GM18498 (cell line): ENCODE data around the gene HBP1.
"Not testable (repeated sequence)": the region's sequence is repeated elsewhere in the genome, so short reads cannot be mapped to it uniquely, and the experiment has no call there.

Experiments
- ATAC-seq: cut with Tn5 transposase; IDR thresholded peaks from one replicate; pipeline ENCODE4 v1.9.1; 2021; ENCODE audit warnings: mild to moderate bottlenecking, moderate library complexity; ENCODE audit not compliant: unreplicated experiment

HBP1 gene, protein sequence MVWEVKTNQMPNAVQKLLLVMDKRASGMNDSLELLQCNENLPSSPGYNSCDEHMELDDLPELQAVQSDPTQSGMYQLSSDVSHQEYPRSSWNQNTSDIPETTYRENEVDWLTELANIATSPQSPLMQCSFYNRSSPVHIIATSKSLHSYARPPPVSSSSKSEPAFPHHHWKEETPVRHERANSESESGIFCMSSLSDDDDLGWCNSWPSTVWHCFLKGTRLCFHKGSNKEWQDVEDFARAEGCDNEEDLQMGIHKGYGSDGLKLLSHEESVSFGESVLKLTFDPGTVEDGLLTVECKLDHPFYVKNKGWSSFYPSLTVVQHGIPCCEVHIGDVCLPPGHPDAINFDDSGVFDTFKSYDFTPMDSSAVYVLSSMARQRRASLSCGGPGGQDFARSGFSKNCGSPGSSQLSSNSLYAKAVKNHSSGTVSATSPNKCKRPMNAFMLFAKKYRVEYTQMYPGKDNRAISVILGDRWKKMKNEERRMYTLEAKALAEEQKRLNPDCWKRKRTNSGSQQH

DNA sequence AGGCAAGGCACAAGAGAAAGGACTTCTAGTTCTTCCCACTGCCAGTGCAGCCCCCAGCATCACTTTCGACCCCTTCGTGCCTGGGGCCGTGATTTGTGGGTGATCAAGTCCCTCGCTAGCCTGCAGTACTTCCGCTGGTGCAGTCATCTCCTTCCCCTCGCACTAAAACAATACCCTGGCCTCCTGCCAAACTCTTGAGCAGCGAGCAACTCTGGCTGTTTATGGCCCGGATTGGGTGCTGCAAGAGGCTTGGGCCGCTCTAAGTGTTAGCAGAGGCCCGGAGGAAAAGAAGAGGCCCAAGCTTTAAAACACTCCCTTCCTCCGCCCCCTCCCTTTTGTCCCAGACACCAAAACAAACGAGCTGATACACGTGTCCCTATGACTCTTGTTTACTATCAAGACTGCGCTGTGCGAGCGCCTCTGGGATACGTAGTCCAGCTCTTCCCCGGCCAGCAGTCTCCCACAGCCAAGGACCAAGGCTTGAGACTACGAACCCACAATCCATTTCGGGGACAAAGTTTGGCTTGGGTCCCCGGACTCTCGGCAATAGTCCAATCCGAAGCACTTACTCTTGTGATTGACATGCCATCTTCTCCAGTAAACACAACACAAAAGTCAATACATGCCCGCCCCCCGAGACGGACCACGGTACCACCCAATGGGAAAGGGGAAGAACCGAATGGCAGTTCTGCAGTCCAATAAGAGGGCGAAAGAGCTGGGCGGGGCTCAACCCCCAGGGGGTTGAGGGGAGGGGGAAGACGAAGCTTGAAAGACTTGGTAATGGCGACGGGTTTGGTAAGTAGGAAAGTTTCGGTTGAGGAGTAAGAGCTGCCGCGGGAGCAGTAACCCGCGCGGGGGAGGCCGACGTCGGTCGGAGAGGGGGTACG is at the start of gene HBP1:
Gene HBP1, plus strand, starts transcription at position 771 of the 887 bp plus-strand sequence. CDS start 10,891 bp downstream, outside the sequence.
- ATAC-seq: peak; percentile 90

GRCh38 chr7:107119376-107120105 is 49.3 kb upstream of the HBP1 start:
- ATAC-seq: no peak

DNA sequence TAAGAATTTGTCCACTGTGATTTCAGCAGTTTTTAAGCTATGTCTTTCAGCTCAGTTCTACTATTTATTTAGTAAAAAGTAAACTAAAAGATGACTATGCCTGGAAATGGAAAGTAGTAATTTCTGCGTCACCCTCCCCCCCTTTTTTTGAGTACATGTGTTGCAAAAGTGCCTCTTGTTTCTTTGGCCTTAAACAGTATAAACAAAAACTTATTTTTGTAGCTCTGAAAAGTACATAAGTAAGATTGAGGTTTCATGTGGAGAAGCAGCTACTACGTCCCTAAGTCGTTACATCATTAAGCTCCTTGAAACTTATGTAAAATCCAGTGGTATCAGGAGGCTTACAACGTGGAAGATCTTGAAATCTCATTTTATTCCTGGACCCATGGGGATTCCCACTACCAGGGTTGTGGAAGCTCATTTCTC is 46.3 kb upstream of the HBP1 start:
- no peak for ATAC-seq

- ATAC-seq: no peak
Observed at GRCh38 chr7:107123392-107123791, 45.4 kb upstream of the HBP1 start.

DNA sequence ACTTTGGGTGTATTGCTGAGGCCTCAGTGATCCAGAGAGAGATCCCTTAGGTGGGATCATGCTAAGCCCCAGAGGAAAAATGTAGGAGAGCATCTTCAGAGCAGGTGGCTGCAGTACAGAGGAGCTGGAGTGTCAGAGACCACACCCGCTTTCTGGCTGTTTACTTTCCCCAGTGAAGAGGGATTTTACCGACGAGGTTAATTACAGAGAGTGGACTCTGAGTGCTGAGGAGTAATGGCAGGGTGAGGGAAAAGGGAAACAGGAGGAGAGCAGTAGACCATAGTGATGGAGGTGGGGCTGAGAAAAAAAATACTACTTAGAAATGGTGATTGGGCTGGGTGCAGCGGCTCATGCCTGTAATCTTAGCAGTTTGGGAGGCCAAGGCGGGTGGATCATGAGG is 43.3 kb upstream of the HBP1 start:
- no peak for ATAC-seq

DNA sequence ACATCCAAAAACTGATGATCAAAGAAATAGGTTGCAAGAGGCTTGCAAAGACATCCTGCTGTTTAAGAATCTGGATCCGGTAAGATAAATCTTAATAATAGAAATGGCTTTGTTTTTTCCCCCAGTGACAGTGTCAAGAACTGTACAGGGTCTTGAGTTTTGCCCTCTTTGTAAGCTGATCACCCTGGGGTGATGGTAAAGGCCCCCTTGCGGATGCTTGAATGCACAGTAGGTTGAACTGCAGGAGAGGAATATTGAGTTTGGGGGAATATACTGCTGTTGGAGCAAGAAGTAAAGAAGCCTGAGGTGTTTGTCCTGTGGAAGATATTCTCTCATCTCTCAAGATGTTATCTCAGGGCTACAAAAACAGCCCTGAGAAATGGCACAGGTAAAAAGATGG is 40.6 kb upstream of the HBP1 start:
- ATAC-seq: no peak

DNA sequence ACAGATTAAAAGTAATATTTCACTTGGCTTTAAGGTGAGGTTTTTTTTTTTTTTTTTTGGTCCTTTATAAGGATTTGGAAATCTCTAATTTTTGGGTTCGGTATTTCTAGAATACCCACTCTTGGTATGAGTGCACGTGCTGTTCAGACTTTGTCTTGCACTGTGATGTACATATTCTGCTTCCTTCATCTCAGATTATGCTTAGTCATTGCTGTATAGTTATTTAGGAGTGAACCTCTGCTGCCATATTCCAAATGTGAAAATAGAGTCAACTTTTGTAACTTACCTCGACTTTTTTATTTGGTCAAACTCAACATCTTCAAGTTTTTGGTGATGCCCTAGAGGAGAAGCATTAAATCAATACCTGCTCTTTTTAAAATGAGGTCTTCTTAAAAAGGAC is 40.1 kb upstream of the HBP1 start:
- no peak for ATAC-seq

DNA sequence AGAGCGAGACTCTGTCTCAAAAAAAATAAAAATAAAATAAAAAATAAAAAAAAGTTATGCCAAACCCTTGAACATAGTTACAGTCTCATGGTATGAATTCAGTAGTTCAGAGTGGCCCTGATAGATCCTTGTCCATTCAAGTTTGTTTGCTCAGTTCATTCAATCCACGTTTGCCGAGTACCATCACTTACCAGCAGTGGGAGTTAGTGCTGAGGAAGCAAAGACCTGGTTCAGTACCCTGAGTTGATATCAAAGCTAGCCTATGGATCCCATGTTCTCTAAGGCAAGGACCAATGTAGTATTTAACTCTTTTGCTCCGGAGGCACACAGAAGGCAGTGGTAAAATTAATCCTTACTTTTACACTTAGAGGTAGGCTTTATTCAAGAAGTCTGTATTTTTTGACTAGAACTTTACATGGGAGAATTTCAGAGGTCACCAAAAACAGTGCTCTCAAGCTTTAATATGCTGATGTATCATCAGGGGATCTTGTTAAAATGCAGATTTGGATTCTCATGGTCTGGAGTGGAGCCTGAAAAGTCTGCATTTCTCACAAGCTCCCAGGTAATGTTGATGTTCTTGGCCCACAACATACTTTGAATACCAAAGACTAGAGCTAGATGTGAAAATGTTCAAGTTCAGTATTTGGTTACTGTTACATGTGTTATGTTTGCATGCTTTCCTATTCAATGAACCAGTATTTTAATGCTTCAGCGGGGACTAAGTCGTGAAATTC is 38.1 kb upstream of the HBP1 start:
- no peak for ATAC-seq

GRCh38 chr7:107133396-107133795 is 35.4 kb upstream of the HBP1 start:
- no peak for ATAC-seq

- no peak for ATAC-seq
Observed at GRCh38 chr7:107138696-107139420, 29.9 kb upstream of the HBP1 start.

DNA sequence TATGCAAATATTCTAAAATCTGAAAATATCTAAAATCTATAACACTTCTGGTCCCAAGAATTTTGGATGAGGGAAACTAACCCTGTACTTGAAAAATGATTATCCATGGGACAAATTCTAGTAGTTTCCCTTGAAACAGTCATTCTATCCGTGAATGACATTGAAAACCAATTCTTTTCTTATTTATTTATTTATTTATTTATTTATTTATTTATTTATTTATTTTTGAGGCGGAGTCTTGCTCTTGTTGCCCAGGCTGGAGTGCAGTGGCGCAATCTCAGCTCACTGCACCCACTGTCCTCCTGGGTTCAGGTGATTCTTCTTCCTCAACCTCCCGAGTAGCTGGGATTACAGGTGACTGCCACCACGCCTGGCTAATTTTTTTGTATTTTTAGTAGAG is 24.9 kb upstream of the HBP1 start:
- not testable (repeated sequence) for ATAC-seq

- no peak for ATAC-seq
Observed at GRCh38 chr7:107145067-107145838, 23.6 kb upstream of the HBP1 start.

GRCh38 chr7:107147464-107148393 is 21.1 kb upstream of the HBP1 start:
- no peak for ATAC-seq

- ATAC-seq: no peak
Observed at GRCh38 chr7:107148721-107149120, 20.1 kb upstream of the HBP1 start.

DNA sequence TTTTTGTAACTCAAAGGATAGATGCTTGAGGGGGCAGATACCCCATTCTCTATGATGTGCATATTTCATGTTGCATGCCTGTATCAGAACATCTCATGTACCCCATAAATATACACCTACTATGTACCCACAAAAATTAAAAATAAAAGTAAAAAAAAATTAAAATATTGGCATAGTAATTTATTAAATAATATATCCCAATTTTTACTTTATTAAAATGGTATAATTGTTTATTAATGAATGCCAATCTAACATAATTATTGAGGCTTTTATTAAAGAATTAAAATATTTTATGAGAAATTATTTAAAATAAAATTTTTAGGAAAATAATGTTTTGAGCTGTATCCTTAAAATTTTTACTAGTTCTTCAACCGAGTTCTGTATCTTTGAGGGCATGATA is 18.9 kb upstream of the HBP1 start:
- ATAC-seq: no peak

GRCh38 chr7:107150375-107151073 is 18.3 kb upstream of the HBP1 start:
- ATAC-seq: no peak

GRCh38 chr7:107151538-107151937 is 17.3 kb upstream of the HBP1 start:
- ATAC-seq: no peak
